Activated naive CD4-positive, alpha-beta T cell treated with anti-CD3 and anti-CD28 coated beads, Interleukin-2, amount 50 U/mL, for 72 hours (primary cell): ENCODE measurements around the gene MAPK4. TPM values are rescaled to one million over a fixed set of nuclear protein-coding genes. Genes with fewer than 3 reads are reported as not detected.
A peak's percentile ranks its signal among the peaks of the same experiment; 100 is the strongest.
"Not testable (repeated sequence)": the region's sequence is repeated elsewhere in the genome, so short reads cannot be mapped to it uniquely, and the experiment has no call there.

Source experiments
- ATAC-seq, 2 donors: fragments of 150-1000 bp; cut with Tn5 transposase; 2 replicates each; pipeline ENCODE4 v1.10.0; 2021; ENCODE audit warnings: mild to moderate bottlenecking in 2 of 2, moderate library complexity in 2 of 2
- DNase-seq, 2 donors: peaks; one replicate each; pipeline ENCODE4 v3.0.0; 2021 to 2022; ENCODE audit warnings: low spot score in 2 of 2
- H3K27ac Mint-ChIP-seq, 2 donors: one replicate each; pipeline ENCODE4 v1.8.0; 2022; ENCODE audit warnings: mild to moderate bottlenecking in 2 of 2, mixed read lengths in 2 of 2
- H3K36me3 Mint-ChIP-seq, 2 donors: one replicate each; pipeline ENCODE4 v1.8.0; 2022; ENCODE audit warnings: mixed read lengths in 2 of 2
- H3K9me3 Mint-ChIP-seq, 2 donors: one replicate each; pipeline ENCODE4 v1.8.0; 2022; ENCODE audit warnings: mixed read lengths in 2 of 2
- total RNA-seq, 2 donors: library from RNA; stranded (reverse); gene quantifications; one replicate each; pipeline ENCODE4 v1.2.3, GENCODE V29; 2022

Gene MAPK4
- total RNA-seq, result not detected

DNA sequence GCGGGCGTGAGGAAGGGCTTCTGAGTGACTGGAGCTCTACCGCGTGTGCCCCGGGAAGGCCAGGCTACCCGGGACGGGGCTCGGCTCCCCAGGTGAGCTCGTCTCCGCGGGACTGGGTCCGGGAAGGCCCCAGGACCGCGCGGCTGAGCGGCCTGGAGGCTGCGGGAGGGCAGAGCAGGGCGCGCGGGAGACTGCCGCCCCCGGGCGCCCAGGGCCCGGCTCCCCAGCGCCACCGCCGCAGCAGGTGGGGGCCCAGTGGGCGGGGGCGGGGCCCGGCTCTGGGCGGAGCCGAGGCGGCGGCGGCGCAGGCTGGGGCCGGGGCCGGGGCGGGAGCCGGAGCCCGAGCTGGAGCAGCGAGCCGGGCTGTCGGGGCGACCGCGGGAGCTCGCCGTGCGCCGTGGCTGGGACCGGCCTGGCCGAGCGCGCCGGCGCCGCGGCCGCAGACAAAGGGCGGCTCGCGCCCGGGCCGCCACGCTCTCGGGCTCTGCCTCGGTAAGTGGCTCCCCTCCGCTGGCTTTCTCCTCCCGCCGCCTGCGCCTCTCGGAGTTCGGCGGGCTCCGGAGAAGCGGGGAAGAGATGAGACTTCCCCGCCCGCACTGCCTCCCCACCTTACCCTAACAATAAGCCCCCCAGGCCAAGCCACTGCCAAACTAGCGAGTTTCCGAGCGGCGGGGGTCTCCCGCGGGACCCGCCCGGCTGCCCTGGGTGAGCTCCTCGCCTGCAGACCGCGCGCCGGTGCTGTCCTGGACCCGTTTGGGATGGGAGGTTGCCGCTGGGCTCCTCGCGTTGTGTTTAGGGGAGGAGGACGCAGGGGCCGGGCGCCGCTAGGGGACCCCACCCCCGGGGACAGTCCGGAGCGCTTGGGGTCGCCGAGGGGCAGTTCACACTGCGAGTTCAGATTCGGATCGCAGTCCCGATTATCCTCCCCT lies at the start of gene MAPK4:
MAPK4 (plus strand) TSS at position 336 of the 929 bp plus-strand sequence. CDS start 103,872 bp downstream, outside the sequence.
- Mint-ChIP-seq H3K9me3 (peaks cover 7 to 8% of the 10 kb centered on the region in 2 donors), H3K27ac (no peak within 1 kb of the TSS), H3K36me3 (peaks cover 4 to 15% of the 10 kb centered on the region in 2 donors)
- ATAC-seq, result peak; percentile 9 to 85
- peak in 1 of 2 donors; percentile 24 for DNase-seq

GRCh38 chr18:50517277-50517676 lies 42.6 kb upstream of the MAPK4 start:
- not testable (repeated sequence) for H3K9me3 Mint-ChIP-seq, H3K27ac Mint-ChIP-seq, H3K36me3 Mint-ChIP-seq, ATAC-seq, DNase-seq

DNA sequence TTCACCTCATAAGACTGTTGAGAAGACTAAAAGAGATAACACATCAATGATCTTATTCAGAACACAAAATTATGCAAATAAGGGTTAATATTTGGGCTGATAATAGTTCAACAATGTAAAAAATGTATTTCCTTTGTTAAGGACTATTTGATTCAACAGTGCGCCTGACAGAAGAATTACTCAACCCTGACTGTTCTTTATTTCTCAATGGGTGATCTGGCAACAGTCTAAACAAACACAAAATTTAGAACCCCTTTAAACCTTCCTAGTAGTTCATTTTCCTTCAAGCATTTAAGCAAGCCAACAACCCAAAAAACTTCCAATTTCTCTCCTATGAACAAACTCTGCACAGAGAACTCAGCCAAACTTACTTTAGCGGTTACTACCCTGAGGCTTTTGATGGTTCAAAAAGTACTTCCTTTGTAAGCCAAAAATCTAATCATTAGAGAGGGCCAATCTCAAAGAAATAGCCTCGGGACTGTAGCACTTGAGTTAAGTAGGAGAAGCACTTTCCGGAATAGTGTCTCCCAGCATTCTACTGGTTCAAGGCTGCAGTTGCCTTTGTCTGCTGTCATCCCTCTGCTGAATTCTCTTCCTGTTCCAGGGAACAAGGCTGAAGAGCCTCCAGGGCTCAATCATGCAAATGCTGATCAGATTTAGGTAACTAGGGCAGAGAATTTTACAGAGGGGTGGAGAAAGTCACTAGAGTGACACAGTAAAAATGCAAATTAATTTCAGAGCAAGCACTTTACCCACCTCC lies 40.9 kb upstream of the MAPK4 start:
- ATAC-seq (no peak), DNase-seq (no peak)
- H3K27ac Mint-ChIP-seq, result no peak overlapping the region
- H3K9me3 Mint-ChIP-seq, result no peaks in the 10 kb centered on the region
- H3K36me3 Mint-ChIP-seq, result no peaks in the 10 kb centered on the region

GRCh38 chr18:50523165-50523564 lies 36.7 kb upstream of the MAPK4 start:
- no peak for DNase-seq
- no peak overlapping the region for H3K27ac Mint-ChIP-seq

DNA sequence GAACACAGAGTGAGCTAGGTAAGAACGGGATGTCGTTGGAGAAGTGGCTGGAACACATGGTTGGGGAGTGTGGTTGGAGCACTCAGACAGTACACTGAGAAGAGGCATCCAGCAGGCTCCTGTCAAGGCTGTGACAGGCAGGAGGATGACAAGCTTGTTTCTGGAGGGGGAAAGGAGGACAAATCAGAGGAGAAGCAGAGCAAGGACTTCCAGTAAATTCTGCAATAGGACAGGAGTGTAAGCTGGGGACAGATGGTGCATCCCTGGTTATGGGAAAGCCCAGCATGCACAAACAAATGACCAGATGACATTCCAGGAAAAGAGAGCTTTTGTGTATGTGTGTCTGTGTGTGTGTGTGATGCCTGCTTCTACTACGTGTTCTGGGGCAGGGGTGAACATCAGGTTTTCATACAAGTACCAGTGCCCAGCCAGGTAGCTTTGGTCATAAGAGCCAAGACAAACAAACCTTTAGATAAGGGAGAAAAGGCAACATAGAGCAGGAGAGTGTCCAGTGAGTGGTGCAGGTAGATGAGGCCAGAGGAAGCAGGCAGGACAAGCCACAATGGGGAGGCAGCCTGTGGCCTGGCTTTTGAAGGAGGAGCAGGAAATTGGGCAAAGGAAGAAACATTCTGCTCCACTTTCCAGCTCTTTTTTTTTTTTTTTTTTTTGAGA lies 32.1 kb upstream of the MAPK4 start:
- DNase-seq, result no peak
- H3K27ac Mint-ChIP-seq, result no peak overlapping the region
- peaks cover 21% of the 10 kb centered on the region in 2 donors for H3K9me3 Mint-ChIP-seq
- peaks cover 2 to 3% of the 10 kb centered on the region in 2 donors for H3K36me3 Mint-ChIP-seq
- no peak for ATAC-seq

More at GRCh38 chr18:50523165-50523564, 36.7 kb upstream of the MAPK4 start:
- no peak for ATAC-seq
- H3K9me3 Mint-ChIP-seq, result peaks cover 5 to 8% of the 10 kb centered on the region in 2 donors
- H3K36me3 Mint-ChIP-seq, result no peaks in the 10 kb centered on the region

DNA sequence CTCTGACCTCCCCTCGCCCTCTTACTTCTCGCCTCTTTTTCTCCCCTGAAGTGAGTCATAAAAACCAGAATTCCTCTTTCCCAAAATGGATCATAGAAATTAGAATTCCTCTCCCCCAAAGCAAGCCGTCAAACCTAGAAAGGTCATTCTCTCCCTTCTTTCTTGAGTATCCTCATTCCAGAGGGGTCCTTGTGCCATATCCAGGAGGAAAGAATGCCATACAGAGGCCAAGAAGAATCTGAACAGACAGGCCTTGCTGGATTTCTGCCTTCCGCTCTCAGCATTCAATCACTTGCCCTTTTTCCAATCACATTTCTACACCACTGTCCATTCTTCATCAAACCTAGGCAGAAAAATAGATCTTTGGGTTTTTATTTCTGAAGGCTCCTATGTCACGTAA lies 31.1 kb upstream of the MAPK4 start:
- DNase-seq, result no peak
- Mint-ChIP-seq H3K9me3 (peaks cover 26 to 27% of the 10 kb centered on the region in 2 donors), H3K27ac (no peak overlapping the region), H3K36me3 (peaks cover 6 to 8% of the 10 kb centered on the region in 2 donors)
- no peak for ATAC-seq

DNA sequence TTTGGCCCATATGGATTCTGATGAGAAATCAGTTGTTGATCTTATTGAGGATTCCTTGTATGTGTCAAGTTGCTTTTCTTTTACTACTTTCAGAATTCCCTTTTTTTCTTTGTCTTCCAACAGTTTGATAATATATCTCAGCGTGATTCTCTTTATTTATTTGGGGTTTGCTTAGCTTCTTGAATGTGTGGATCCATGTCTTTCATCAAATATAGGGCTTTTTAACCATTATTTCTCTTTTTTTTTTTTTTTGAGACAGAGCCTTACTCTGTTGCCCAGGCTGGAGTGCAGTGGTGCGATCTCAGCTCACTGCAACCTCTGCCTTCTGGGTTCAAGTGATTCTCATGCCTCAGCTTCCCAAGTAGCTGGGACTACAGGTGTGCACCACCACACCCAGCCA lies 26.1 kb upstream of the MAPK4 start:
- Mint-ChIP-seq H3K36me3 (peaks cover 6 to 22% of the 10 kb centered on the region in 2 donors), H3K9me3 (peaks cover 33 to 35% of the 10 kb centered on the region in 2 donors)
- H3K27ac Mint-ChIP-seq, ATAC-seq, DNase-seq: not testable (repeated sequence)

- not testable (repeated sequence) for H3K27ac Mint-ChIP-seq, ATAC-seq, H3K36me3 Mint-ChIP-seq, DNase-seq
- H3K9me3 Mint-ChIP-seq, result peaks cover 0 to 10% of the 10 kb centered on the region in 2 donors
Observed at GRCh38 chr18:50544476-50544875, 15.4 kb upstream of the MAPK4 start.

GRCh38 chr18:50545936-50546335 lies 14.0 kb upstream of the MAPK4 start:
- no peak for DNase-seq
- H3K9me3 Mint-ChIP-seq, result peaks cover 0 to 10% of the 10 kb centered on the region in 2 donors
- H3K36me3 Mint-ChIP-seq, result no peaks in the 10 kb centered on the region

GRCh38 chr18:50548160-50548559 lies 11.7 kb upstream of the MAPK4 start:
- H3K36me3 Mint-ChIP-seq, result no peaks in the 10 kb centered on the region
- no peak for ATAC-seq
- peaks cover 0 to 10% of the 10 kb centered on the region in 2 donors for H3K9me3 Mint-ChIP-seq
- DNase-seq, result no peak
- no peak overlapping the region for H3K27ac Mint-ChIP-seq

More at GRCh38 chr18:50545936-50546335, 14.0 kb upstream of the MAPK4 start:
- ATAC-seq, result no peak
- H3K27ac Mint-ChIP-seq, result no peak overlapping the region

DNA sequence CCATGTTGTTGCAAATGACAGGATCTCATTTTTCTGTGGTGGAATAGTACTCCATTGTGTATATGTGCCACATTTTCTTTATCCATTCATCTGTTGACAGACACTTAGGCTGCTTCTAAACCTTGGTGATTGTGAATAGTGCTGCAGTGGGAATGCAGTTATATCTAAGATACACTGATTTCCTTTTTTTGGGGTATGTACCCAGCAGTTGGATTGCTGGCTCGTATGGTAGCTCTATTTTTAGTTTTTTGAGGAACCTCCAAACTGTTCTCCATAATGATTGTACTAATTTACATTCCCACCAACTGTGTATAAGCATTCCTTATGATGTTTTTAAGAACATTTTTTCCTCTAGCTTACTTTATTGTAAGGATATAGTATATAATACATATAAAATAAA lies 8.2 kb upstream of the MAPK4 start:
- DNase-seq, ATAC-seq, H3K27ac Mint-ChIP-seq: not testable (repeated sequence)
- peaks cover 9 to 17% of the 10 kb centered on the region in 2 donors for H3K9me3 Mint-ChIP-seq
- peaks cover 4 to 12% of the 10 kb centered on the region in 2 donors for H3K36me3 Mint-ChIP-seq

DNA sequence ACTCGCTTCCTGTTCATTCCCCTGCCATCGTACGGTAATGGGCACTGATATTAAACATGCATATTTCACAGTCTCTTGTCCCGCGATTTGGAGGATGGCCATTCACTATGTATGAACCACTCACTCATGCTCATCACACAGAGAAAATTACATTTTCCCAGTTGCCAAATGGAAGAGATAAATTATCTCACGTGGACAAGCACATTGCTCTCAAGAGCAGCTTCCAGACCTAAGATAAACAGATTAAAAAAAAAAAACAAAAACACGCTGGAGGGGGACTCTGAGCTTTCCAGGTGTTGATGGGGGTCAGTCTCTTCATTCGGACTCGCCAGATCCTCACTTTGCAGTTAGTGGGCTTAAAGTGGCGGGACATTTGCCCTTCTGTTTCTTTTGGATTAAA lies 1.7 kb upstream of the MAPK4 start:
- no peak for DNase-seq
- peaks cover 7 to 9% of the 10 kb centered on the region in 2 donors for H3K9me3 Mint-ChIP-seq
- peaks cover 4 to 17% of the 10 kb centered on the region in 2 donors for H3K36me3 Mint-ChIP-seq
- no peak for ATAC-seq
- no peak overlapping the region for H3K27ac Mint-ChIP-seq

GRCh38 chr18:50558948-50559751 lies 737 bp upstream of the MAPK4 start:
- DNase-seq (no peak), ATAC-seq (no peak)
- H3K27ac Mint-ChIP-seq, result no peak overlapping the region
- peaks cover 7 to 9% of the 10 kb centered on the region in 2 donors for H3K9me3 Mint-ChIP-seq
- peaks cover 4 to 17% of the 10 kb centered on the region in 2 donors for H3K36me3 Mint-ChIP-seq

GRCh38 chr18:50560681-50561629 lies 1.1 kb downstream of the MAPK4 start:
- Mint-ChIP-seq H3K9me3 (peaks cover 3% of the 10 kb centered on the region in 2 donors), H3K36me3 (peaks cover under 1 to 8% of the 10 kb centered on the region in 2 donors), H3K27ac (no peak overlapping the region)
- peak in 1 of 2 donors; percentile 6 for DNase-seq
- peak in 1 of 2 donors; percentile 12 for ATAC-seq

DNA sequence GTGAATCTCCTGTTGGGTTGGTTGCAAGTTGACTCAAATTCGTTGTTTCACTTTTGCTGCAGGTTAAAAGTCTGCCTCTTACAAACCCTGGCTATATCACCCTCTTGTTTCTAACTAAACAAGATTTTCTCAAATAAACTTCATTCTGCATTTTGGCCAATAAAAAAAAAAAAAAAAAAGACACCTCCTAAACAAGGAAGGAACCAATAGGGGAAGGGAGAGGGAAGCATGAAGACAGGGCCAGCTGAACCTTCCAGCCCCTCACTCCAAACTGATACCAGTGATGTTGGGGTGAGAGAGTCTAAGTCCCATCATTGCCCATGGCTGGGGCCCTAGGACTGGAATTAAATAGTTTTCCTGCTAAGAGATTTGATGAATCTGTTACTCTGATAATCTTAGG lies 2.4 kb downstream of the MAPK4 start:
- DNase-seq, H3K9me3 Mint-ChIP-seq, H3K27ac Mint-ChIP-seq, H3K36me3 Mint-ChIP-seq, ATAC-seq: not testable (repeated sequence)
